ENCODE measurements around the gene YPEL2. TPM values are rescaled to one million over a fixed set of nuclear protein-coding genes. Genes with fewer than 3 reads are reported as not detected.

Gene YPEL2
- total and polyA plus RNA-seq, 2 donors (not counting 1 experiment from before 2014, with no cell fraction given): 4.8 to 7.8 TPM

DNA sequence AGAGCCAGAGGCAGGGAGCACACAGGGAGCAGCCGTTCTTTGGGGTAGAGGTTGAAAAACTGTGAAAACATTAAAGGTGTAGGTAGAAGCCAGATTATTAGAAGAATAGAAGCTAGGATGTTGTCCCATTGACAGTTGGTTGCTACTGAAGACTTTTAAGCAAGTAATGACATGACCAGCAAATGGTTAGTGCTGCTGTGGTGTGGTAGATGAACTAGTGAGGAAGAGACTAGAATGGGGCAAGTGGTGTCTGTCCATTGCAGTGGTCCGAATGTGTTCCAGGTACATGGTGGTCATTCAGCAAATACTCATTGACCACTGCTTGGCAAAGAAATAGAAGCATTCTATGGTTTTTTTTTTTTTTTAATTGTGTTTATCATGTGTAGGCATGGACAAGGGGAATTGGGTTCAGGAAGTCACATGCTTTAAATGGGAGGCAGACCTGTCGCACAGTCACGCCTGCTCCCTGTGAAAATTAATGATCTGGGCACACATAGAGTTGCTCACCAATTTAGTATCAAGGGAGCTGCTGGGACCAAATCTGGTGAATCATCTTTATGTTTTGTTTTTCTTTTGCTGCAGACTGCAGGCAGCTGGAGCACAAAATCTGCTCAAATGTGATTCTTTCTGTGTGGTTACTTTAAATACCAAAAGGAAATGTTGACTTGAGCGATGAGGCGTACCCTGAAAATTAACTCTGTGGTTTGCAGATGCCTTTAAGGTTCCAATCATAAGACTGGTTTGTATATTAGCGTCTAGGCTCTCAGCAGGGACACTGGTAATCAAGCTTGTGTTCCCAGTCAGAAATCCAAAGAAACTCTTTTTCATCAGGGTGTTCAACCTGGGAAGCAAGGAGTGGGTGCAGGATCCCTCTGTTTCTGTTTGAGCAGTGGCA lies 30.7 kb downstream of the YPEL2 start:
- Histone ChIP-seq H3K27me3 (ENCODE audit: control insufficient read depth, insufficient read depth, low read length) (no peaks in the 10 kb centered on the region), H3K79me2 (ENCODE audit: control insufficient read depth, insufficient read depth, low read length) (no peaks in the 10 kb centered on the region), H3K27ac (ENCODE audit: insufficient read depth, low read length) (no peak overlapping the region), H3K9me3 (ENCODE audit: control insufficient read depth, insufficient read depth, low read depth, low read length) (no peaks in the 10 kb centered on the region), H4K20me1 (ENCODE audit: control insufficient read depth, extremely low read depth, insufficient read depth, low read length) (no peaks in the 10 kb centered on the region), H3K4me1 (ENCODE audit: control insufficient read depth, extremely low read depth, insufficient read depth, low read length) (peaks cover 30% of the 10 kb centered on the region), H3K4me2 (ENCODE audit: extremely low read depth, insufficient read depth, low read length) (peak overlapping the region; percentile 30), H2AFZ (ENCODE audit: low read length) (no peak overlapping the region), H3K4me3 (replicated peaks in 1 of 4; ENCODE audit: control extremely low read depth in 1 of 4, insufficient read depth in 1 of 4, low read depth in 3 of 4, low read length in 4 of 4) (peak overlapping the region in 1 of 4 experiments; percentile 0), H3K9ac (ENCODE audit: insufficient read depth, low read length) (no peak overlapping the region), H3K36me3 (ENCODE audit: control insufficient read depth, insufficient read depth, low read length) (no peaks in the 10 kb centered on the region)
- TF ChIP-seq EZH2 (IDR thresholded peaks at IDR 0.05; ENCODE audit: low read length, missing control alignments): no peak
- TF ChIP-seq, protein P1, sequence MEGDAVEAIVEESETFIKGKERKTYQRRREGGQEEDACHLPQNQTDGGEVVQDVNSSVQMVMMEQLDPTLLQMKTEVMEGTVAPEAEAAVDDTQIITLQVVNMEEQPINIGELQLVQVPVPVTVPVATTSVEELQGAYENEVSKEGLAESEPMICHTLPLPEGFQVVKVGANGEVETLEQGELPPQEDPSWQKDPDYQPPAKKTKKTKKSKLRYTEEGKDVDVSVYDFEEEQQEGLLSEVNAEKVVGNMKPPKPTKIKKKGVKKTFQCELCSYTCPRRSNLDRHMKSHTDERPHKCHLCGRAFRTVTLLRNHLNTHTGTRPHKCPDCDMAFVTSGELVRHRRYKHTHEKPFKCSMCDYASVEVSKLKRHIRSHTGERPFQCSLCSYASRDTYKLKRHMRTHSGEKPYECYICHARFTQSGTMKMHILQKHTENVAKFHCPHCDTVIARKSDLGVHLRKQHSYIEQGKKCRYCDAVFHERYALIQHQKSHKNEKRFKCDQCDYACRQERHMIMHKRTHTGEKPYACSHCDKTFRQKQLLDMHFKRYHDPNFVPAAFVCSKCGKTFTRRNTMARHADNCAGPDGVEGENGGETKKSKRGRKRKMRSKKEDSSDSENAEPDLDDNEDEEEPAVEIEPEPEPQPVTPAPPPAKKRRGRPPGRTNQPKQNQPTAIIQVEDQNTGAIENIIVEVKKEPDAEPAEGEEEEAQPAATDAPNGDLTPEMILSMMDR (conservative IDR thresholded peaks at IDR 0.05 in 1 of 2, IDR thresholded peaks at IDR 0.05 in 1 of 2; ENCODE audit: low read depth in 1 of 2, low read length in 2 of 2): no peak
- DNase-seq (ENCODE audit: low read depth in 2 of 2): peak; percentile 90 to 98

DNA sequence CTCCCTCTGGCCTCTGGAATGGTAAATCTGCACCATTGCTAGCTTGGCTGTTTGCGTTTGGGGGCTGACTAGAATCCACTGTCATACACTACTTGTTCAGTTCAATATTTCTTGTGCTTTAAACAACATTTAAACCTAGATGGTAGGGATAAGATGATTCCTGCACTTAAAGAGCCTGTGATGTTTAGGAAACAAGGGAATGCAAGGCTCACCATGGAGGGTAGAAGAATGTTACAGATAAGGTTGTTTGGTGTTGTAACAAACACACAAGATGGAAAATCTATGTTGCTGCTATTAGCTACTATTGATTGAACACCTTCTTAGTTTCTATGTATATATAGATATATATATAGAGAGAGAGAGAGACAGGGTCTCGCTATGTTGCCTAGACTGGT lies 31.4 kb downstream of the YPEL2 start:
- TF ChIP-seq EZH2 (IDR thresholded peaks at IDR 0.05; ENCODE audit: low read length, missing control alignments): no peak
- TF ChIP-seq, protein P1 (conservative IDR thresholded peaks at IDR 0.05 in 1 of 2, IDR thresholded peaks at IDR 0.05 in 1 of 2; ENCODE audit: low read depth in 1 of 2, low read length in 2 of 2): no peak
- H3K4me1 ChIP-seq (ENCODE audit: control insufficient read depth, extremely low read depth, insufficient read depth, low read length): peaks cover 28% of the 10 kb centered on the region
- no peak overlapping the region for H3K27ac ChIP-seq (ENCODE audit: insufficient read depth, low read length)
- no peaks in the 10 kb centered on the region for H4K20me1 ChIP-seq (ENCODE audit: control insufficient read depth, extremely low read depth, insufficient read depth, low read length)
- H3K9ac ChIP-seq (ENCODE audit: insufficient read depth, low read length): no peak overlapping the region
- peak in 1 of 2 donors; percentile 58 for DNase-seq (ENCODE audit: low read depth in 2 of 2)
- peak overlapping the region; percentile 30 for H3K4me2 ChIP-seq (ENCODE audit: extremely low read depth, insufficient read depth, low read length)
- H3K79me2 ChIP-seq (ENCODE audit: control insufficient read depth, insufficient read depth, low read length): no peaks in the 10 kb centered on the region
- no peaks in the 10 kb centered on the region for H3K9me3 ChIP-seq (ENCODE audit: control insufficient read depth, insufficient read depth, low read depth, low read length)
- no peak overlapping the region for H2AFZ ChIP-seq (ENCODE audit: low read length)
- no peaks in the 10 kb centered on the region for H3K36me3 ChIP-seq (ENCODE audit: control insufficient read depth, insufficient read depth, low read length)
- no peaks in the 10 kb centered on the region for H3K27me3 ChIP-seq (ENCODE audit: control insufficient read depth, insufficient read depth, low read length)
- peak overlapping the region in 1 of 4 experiments; percentile 0 for H3K4me3 ChIP-seq (replicated peaks in 1 of 4; ENCODE audit: control extremely low read depth in 1 of 4, insufficient read depth in 1 of 4, low read depth in 3 of 4, low read length in 4 of 4)

DNA sequence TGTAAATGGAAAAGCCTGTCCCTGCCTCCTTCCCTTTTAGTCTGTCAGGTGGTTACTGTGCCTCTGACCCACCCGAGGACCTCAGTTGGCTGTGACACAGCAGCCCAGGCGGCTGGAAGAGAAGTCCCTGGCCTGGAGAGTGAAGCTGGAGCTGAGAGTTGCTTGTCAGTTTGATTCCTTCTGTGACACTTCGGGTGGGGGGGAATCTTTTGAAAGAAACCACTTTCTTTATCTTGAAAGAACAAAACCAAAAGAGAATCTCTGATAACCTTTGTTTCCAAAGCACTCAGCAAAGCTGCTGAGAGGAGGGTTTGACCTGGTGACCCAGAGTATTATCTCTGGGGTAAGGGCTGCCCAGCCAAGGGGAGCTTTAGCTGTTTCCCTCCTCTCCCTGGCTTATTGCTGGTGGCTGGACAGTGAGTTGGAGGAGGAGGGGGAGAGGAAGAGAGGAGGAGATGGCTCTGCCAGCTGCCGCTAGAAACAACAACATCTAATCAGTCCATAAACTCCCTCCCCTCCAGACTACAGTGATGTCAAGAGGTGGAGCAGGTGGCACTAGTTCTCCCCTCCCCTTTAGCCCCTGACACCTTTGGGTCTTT lies 34.0 kb downstream of the YPEL2 start:
- H3K4me1 ChIP-seq (ENCODE audit: control insufficient read depth, extremely low read depth, insufficient read depth, low read length): peaks cover 24% of the 10 kb centered on the region
- no peak overlapping the region for H2AFZ ChIP-seq (ENCODE audit: low read length)
- H3K9me3 ChIP-seq (ENCODE audit: control insufficient read depth, insufficient read depth, low read depth, low read length): no peaks in the 10 kb centered on the region
- H4K20me1 ChIP-seq (ENCODE audit: control insufficient read depth, extremely low read depth, insufficient read depth, low read length): no peaks in the 10 kb centered on the region
- H3K27ac ChIP-seq (ENCODE audit: insufficient read depth, low read length): no peak overlapping the region
- no peak overlapping the region for H3K9ac ChIP-seq (ENCODE audit: insufficient read depth, low read length)
- no peak for DNase-seq (ENCODE audit: low read depth in 2 of 2)
- no peak overlapping the region for H3K4me3 ChIP-seq (replicated peaks in 1 of 4; ENCODE audit: control extremely low read depth in 1 of 4, insufficient read depth in 1 of 4, low read depth in 3 of 4, low read length in 4 of 4)
- no peaks in the 10 kb centered on the region for H3K36me3 ChIP-seq (ENCODE audit: control insufficient read depth, insufficient read depth, low read length)
- TF ChIP-seq EZH2 (IDR thresholded peaks at IDR 0.05; ENCODE audit: low read length, missing control alignments): no peak
- TF ChIP-seq, protein P1 (conservative IDR thresholded peaks at IDR 0.05 in 1 of 2, IDR thresholded peaks at IDR 0.05 in 1 of 2; ENCODE audit: low read depth in 1 of 2, low read length in 2 of 2): no peak
- no peaks in the 10 kb centered on the region for H3K79me2 ChIP-seq (ENCODE audit: control insufficient read depth, insufficient read depth, low read length)
- no peak overlapping the region for H3K4me2 ChIP-seq (ENCODE audit: extremely low read depth, insufficient read depth, low read length)
- no peaks in the 10 kb centered on the region for H3K27me3 ChIP-seq (ENCODE audit: control insufficient read depth, insufficient read depth, low read length)
